Measurements from ENCODE around the gene FGF7. TPM values are rescaled to one million over a fixed set of nuclear protein-coding genes. Genes with fewer than 3 reads are reported as not detected.

The FGF7 gene
- 137 TPM for total RNA-seq

- H3K4me3 ChIP-seq: peak within 1 kb of the TSS; percentile 42 to 44
- no peaks in the 10 kb centered on the region for H3K9me3 ChIP-seq
- H3K36me3 ChIP-seq: no peaks in the 10 kb centered on the region
- DNase-seq (ENCODE audit: extremely low spot score in 2 of 2): no peak
- TF ChIP-seq POLR2A (IDR thresholded peaks at IDR 0.05) (peak in 1 of 2 donors; percentile 72), CTCF (IDR thresholded peaks at IDR 0.05) (no peak)
- no peaks in the 10 kb centered on the region for H3K4me1 ChIP-seq
- peak within 1 kb of the TSS; percentile 74 for H3K27ac ChIP-seq
- no peaks in the 10 kb centered on the region for H3K27me3 ChIP-seq
- intact Hi-C loops (cut with DNase I): loop anchor here (5.0 to 10.0 kb wide), 2 partner anchors 186 to 632 kb away; no protein-coding TSS in a partner anchor
Observed at GRCh38 chr15:49423021-49423420, at the start of gene FGF7. Gene FGF7 (plus strand): TSS chr15:49423242. CDS start chr15:49424298, 1,056 bp downstream.

GRCh38 chr15:49379996-49380395 lies 43.0 kb upstream of the FGF7 start:
- Histone ChIP-seq H3K4me1 (no peaks in the 10 kb centered on the region), H3K4me3 (no peak overlapping the region), H3K27ac (no peak overlapping the region), H3K9me3 (no peaks in the 10 kb centered on the region), H3K36me3 (no peaks in the 10 kb centered on the region), H3K27me3 (no peaks in the 10 kb centered on the region)
- TF ChIP-seq CTCF (IDR thresholded peaks at IDR 0.05): no peak
- no peak for TF ChIP-seq POLR2AphosphoS5 (IDR thresholded peaks at IDR 0.05; ENCODE audit: insufficient read depth in 1 of 2, low read depth in 1 of 2)
- TF ChIP-seq POLR2A (IDR thresholded peaks at IDR 0.05): no peak
- DNase-seq (ENCODE audit: extremely low spot score in 2 of 2): no peak
- intact Hi-C loops (cut with DNase I): no loop called here

GRCh38 chr15:49380912-49381311 lies 42.1 kb upstream of the FGF7 start:
- H3K36me3 ChIP-seq: no peaks in the 10 kb centered on the region
- H3K27me3 ChIP-seq: no peaks in the 10 kb centered on the region
- TF ChIP-seq POLR2AphosphoS5 (IDR thresholded peaks at IDR 0.05; ENCODE audit: insufficient read depth in 1 of 2, low read depth in 1 of 2) (no peak), POLR2A (IDR thresholded peaks at IDR 0.05) (no peak), CTCF (IDR thresholded peaks at IDR 0.05) (no peak)
- H3K4me3 ChIP-seq: no peak overlapping the region
- no peak for DNase-seq (ENCODE audit: extremely low spot score in 2 of 2)
- no peaks in the 10 kb centered on the region for H3K4me1 ChIP-seq
- H3K9me3 ChIP-seq: no peaks in the 10 kb centered on the region
- H3K27ac ChIP-seq: no peak overlapping the region
- intact Hi-C loops (cut with DNase I): no loop called here

- H3K9me3 ChIP-seq: no peaks in the 10 kb centered on the region
- no peak overlapping the region for H3K27ac ChIP-seq
- H3K27me3 ChIP-seq: no peaks in the 10 kb centered on the region
- no peak for DNase-seq (ENCODE audit: extremely low spot score in 2 of 2)
- no peaks in the 10 kb centered on the region for H3K36me3 ChIP-seq
- intact Hi-C loops (cut with DNase I): no loop called here
- H3K4me3 ChIP-seq: no peak overlapping the region
- H3K4me1 ChIP-seq: no peaks in the 10 kb centered on the region
- TF ChIP-seq POLR2AphosphoS5 (IDR thresholded peaks at IDR 0.05; ENCODE audit: insufficient read depth in 1 of 2, low read depth in 1 of 2) (no peak), POLR2A (IDR thresholded peaks at IDR 0.05) (no peak), CTCF (IDR thresholded peaks at IDR 0.05) (no peak)
Observed at GRCh38 chr15:49382394-49382793, 40.6 kb upstream of the FGF7 start.

GRCh38 chr15:49383266-49383665 lies 39.8 kb upstream of the FGF7 start:
- no peak overlapping the region for H3K27ac ChIP-seq
- no peaks in the 10 kb centered on the region for H3K36me3 ChIP-seq
- intact Hi-C loops (cut with DNase I): no loop called here

More at GRCh38 chr15:49383266-49383665, 39.8 kb upstream of the FGF7 start:
- H3K4me3 ChIP-seq: no peak overlapping the region
- no peak for TF ChIP-seq POLR2AphosphoS5 (IDR thresholded peaks at IDR 0.05; ENCODE audit: insufficient read depth in 1 of 2, low read depth in 1 of 2)
- TF ChIP-seq CTCF (IDR thresholded peaks at IDR 0.05): no peak
- TF ChIP-seq POLR2A (IDR thresholded peaks at IDR 0.05): no peak
- H3K4me1 ChIP-seq: no peaks in the 10 kb centered on the region
- H3K9me3 ChIP-seq: no peaks in the 10 kb centered on the region
- no peaks in the 10 kb centered on the region for H3K27me3 ChIP-seq
- no peak for DNase-seq (ENCODE audit: extremely low spot score in 2 of 2)
